NT2/D1 (cell line): ENCODE measurements around the gene EFCAB9.
"Not testable (repeated sequence)": the region's sequence is repeated elsewhere in the genome, so short reads cannot be mapped to it uniquely, and the experiment has no call there.

Experiments
- DNase-seq: peaks from one replicate; pipeline ENCODE4 v3.0.0-alpha.2; 2011; ENCODE audit warnings: low read depth, low spot score
- H3K27me3 ChIP-seq: 2 replicates; pipeline ENCODE4 v1.6.0; 2011; ENCODE audit warnings: mild to moderate bottlenecking; ENCODE audit not compliant: insufficient read length, insufficient read depth
- H3K36me3 ChIP-seq: 2 replicates; pipeline ENCODE4 v1.6.1; 2011; ENCODE audit warnings: mild to moderate bottlenecking, low read length, mixed read lengths; ENCODE audit not compliant: insufficient read depth, insufficient read length
- H3K4me1 ChIP-seq: 2 replicates; pipeline ENCODE4 v1.5.1; 2011; ENCODE audit not compliant: insufficient read depth, insufficient read length
- H3K4me3 ChIP-seq: 2 replicates; pipeline ENCODE4 v1.5.1; 2011; ENCODE audit warnings: low read depth; ENCODE audit not compliant: insufficient read length
- H3K9ac ChIP-seq: 2 replicates; pipeline ENCODE4 v1.6.0; 2011; ENCODE audit warnings: low read depth; ENCODE audit not compliant: insufficient read length
- H3K9me3 ChIP-seq: 2 replicates; pipeline ENCODE4 v1.5.1; 2011; ENCODE audit warnings: mild to moderate bottlenecking, low read length; ENCODE audit not compliant: insufficient read depth
- SUZ12 ChIP-seq: IDR thresholded peaks from 2 replicates; pipeline ENCODE4 v1.6.1; 2011; ENCODE audit not compliant: insufficient read length, insufficient read depth; ENCODE audit errors: extremely low read depth
- YY1 ChIP-seq: IDR thresholded peaks from 2 replicates; pipeline ENCODE4 v1.6.1; 2011; ENCODE audit not compliant: insufficient read length, insufficient read depth
- ZNF274 ChIP-seq: IDR thresholded peaks from 2 replicates; pipeline ENCODE4 v1.6.1; 2011; ENCODE audit warnings: mild to moderate bottlenecking, low read depth, low read length

The EFCAB9 gene

DNA sequence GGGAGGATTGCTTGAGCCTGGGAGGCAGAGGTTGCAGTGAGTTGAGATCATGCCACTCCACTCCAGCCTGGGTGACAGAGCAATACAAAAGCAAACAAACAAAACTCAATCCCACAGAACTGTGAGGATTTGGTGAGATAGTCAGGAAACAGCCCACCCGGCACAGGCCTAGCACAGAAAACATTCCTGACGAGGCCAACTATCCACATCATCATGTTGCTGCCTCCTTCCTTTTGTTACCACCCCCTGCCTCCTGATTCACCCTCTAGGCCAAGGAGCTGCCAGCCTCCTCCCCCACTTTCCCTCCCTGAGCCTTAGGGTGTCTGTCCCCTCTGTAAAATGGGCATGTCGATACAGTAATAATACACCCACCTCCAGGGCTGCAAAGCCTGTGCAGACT is 44.9 kb upstream of the EFCAB9 start:
- Histone ChIP-seq H3K9ac (no peak overlapping the region), H3K4me3 (no peak overlapping the region), H3K9me3 (no peaks in the 10 kb centered on the region), H3K4me1 (peaks cover 8% of the 10 kb centered on the region), H3K27me3 (no peaks in the 10 kb centered on the region), H3K36me3 (peaks cover 28% of the 10 kb centered on the region)
- DNase-seq: no peak
- TF ChIP-seq SUZ12: no peak
- no peak for TF ChIP-seq YY1
- no peak for TF ChIP-seq ZNF274

DNA sequence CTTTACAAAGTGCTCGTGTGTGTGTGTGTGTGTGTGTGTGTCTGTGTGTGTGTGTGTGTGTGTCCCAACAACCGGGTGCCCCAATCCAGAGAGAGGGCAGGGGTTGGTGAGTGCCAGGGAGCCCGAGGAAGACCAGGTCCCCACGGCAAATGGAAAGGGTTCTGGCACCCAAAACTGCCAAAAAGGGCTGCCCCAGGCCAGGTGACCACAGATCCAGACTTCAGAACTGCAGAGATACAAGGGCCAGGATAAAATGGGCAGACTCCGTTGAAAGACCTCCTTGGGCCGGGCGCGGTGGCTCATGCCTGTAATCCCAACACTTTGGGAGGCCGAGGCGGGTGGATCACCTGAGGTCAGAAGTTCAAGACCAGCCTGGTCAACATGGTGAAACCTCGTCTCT is 44.5 kb upstream of the EFCAB9 start:
- H3K9ac ChIP-seq, H3K4me3 ChIP-seq, H3K27me3 ChIP-seq, DNase-seq, H3K4me1 ChIP-seq, H3K9me3 ChIP-seq: not testable (repeated sequence)
- H3K36me3 ChIP-seq: peaks cover 32% of the 10 kb centered on the region

DNA sequence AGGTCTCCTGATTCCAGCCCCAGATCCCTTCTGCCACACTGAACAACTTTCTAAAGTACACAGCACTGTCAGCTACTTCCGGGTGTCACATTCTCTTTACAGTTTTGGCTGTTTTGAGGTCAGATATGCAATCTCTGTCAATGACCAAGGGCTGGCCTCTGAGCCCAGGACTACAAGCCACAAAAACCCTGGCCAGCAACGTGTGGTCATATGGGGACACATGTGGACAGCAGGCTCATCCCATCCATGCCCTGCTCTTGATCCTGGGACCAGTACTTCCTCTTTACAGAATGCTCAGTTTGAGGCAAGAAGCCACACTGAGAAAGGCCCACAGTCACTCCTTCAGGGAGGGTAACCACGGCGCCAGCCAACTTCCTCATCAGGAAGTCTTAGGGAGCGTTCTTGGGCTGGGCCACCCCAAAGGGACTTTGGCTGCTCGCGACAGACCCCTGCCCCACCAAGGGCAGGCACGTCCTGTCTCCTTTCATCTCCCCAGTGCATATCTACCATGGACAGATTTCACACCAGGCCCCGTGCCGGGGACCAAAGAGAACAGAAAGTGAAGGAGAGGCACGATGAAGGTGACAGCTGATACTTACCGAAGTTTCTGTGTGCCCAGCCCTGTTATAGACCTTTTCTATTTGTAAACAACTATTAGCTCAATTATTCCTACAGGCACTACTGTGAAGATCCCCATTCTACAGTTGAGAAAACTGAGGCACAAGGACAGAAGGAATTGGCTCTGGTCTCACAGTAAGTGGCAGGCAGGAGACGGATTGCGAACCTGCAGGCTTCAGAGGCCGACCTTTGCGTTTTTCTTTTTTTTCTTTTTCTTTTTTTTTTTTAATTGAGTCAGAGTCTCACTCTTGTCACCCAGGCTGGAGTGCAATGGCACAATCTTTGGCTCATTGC is 43.2 kb upstream of the EFCAB9 start:
- H3K36me3 ChIP-seq: peaks cover 32% of the 10 kb centered on the region
- no peaks in the 10 kb centered on the region for H3K9me3 ChIP-seq
- H3K9ac ChIP-seq: no peak overlapping the region
- no peak overlapping the region for H3K4me3 ChIP-seq
- peaks cover 8% of the 10 kb centered on the region for H3K4me1 ChIP-seq
- TF ChIP-seq SUZ12 (no peak), ZNF274 (no peak), YY1 (no peak)
- no peak for DNase-seq
- H3K27me3 ChIP-seq: no peaks in the 10 kb centered on the region

DNA sequence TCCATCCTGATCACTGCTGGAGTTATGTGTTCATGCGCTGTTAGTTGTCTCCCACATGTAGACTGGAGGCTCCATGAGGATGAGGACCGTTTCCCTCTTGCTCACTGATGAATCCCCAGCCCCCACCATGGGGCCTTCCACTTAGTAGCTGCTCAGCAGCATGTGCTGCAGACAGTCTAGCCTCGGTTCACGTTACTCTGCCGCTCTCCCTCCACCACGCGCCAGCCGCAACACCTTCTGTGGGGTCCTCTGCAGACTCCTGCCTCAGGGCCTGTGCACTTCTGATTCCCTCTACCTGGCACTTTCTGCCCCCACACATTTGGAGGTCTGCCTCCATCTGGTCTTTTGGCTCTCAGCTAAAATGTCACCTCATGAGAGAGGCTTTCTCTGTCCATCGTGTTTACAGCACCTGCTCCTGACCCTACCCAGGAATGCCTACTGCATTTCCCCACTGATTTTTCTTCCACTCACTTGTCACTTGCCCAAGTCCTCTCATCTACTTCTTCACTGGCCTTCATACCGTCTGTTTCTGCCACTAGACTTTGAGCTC is 42.2 kb upstream of the EFCAB9 start:
- Histone ChIP-seq H3K27me3 (no peaks in the 10 kb centered on the region), H3K9me3 (no peaks in the 10 kb centered on the region), H3K36me3 (peaks cover 39% of the 10 kb centered on the region), H3K9ac (no peak overlapping the region), H3K4me1 (peaks cover under 1% of the 10 kb centered on the region), H3K4me3 (no peak overlapping the region)
- DNase-seq: no peak
- TF ChIP-seq SUZ12 (no peak), ZNF274 (no peak), YY1 (no peak)

DNA sequence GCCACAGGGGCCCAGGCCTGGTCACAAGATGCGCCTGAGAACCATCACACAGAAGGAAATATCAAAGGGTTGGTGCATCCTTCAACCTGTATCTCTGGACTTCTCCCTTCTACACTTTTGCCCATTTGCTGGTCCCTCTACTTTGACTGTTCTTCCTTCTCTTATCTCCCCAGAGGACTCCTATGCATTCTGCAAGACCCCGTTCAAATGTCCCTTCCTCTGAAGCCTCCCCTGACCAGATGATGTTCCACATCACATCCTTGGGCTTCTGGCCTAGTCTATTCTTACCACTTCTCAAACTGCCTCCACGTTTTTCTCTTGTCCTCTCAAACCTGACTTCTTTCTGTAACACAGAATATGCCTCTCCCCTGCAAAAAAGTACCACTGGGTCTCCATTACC is 40.3 kb upstream of the EFCAB9 start:
- Histone ChIP-seq H3K9me3 (no peaks in the 10 kb centered on the region), H3K4me3 (no peak overlapping the region), H3K4me1 (no peaks in the 10 kb centered on the region), H3K27me3 (no peaks in the 10 kb centered on the region), H3K9ac (no peak overlapping the region), H3K36me3 (peaks cover 27% of the 10 kb centered on the region)
- no peak for DNase-seq
- TF ChIP-seq YY1 (no peak), SUZ12 (no peak), ZNF274 (no peak)

DNA sequence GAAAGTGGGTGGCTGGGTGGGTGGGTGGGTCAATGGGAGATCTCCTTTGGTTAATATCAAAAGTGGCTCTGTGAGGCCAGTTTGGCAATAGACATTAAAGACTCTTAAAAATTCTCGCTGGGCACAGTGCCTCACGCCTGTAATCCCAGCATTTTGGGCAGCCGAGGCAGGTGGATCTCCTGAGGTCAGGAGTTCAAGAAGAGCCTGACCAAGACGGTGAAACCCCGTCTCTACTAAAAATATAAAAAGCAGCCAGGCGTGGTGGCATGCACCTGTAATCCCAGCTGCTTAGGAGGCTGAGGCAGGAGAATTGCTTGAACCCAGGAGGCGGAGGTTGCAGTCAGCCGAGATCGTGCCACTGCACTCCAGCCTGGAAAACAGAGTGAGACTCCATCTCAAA is 38.9 kb upstream of the EFCAB9 start:
- H3K9me3 ChIP-seq, H3K4me3 ChIP-seq, H3K9ac ChIP-seq, DNase-seq, H3K27me3 ChIP-seq, H3K4me1 ChIP-seq: not testable (repeated sequence)
- H3K36me3 ChIP-seq: peaks cover 27% of the 10 kb centered on the region

DNA sequence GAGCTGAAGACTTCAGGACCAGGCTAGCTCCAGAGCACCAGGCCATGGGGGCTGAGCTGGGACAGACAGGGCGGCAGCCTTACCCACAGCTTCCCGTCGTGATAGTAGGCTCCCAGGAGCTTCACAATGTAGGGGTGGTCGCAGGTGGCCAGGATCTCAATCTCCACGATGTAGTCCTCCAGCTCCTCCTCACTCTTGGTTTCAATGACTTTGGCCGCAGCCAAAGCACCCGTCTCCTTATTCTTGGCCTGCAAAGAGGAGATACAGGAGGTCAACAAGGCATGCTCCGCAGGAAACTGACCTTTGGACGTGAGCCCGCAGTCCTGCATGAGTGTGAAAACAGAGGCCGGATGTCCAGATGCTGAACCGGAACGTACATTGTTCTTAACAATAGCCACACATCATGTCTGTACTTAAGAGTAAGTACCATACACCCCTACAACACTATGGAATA is 37.4 kb upstream of the EFCAB9 start:
- Histone ChIP-seq H3K4me1 (no peaks in the 10 kb centered on the region), H3K27me3 (no peaks in the 10 kb centered on the region), H3K36me3 (peaks cover 26% of the 10 kb centered on the region), H3K9me3 (no peaks in the 10 kb centered on the region), H3K4me3 (no peak overlapping the region), H3K9ac (no peak overlapping the region)
- TF ChIP-seq SUZ12: no peak
- DNase-seq: no peak
